ENCODE data around the gene OGFR. TPM values are rescaled to one million over a fixed set of nuclear protein-coding genes. Genes with fewer than 3 reads are reported as not detected.

The OGFR gene
- total and polyA plus RNA-seq, 2 donors (not counting 3 experiments of a cell fraction or from before 2014, with no cell fraction given): 30.8 to 44.0 TPM

GRCh38 chr20:62805711-62806382, 1.2 kb downstream of the OGFR start:
- BruUV-seq (replicated peaks): no TSS peak
- no peaks in the 10 kb centered on the region for H3K9me3 ChIP-seq (replicated peaks; ENCODE audit: control insufficient read depth, insufficient read depth, low read length)
- H2AFZ ChIP-seq (ENCODE audit: low read depth, low read length): no peak overlapping the region
- peaks cover 9 to 24% of the 10 kb centered on the region in 2 experiments for H3K36me3 ChIP-seq (ENCODE audit: control insufficient read depth in 2 of 2, extremely low read depth in 1 of 2, insufficient read depth in 2 of 2, low read length in 2 of 2)
- intact Hi-C loops (cut with micrococcal nuclease): loop anchor here (5.0 to 10.0 kb wide), 2 partner anchors 304 to 421 kb away; partner anchors contain the start of gene RPS21
- peaks cover 11% of the 10 kb centered on the region for H3K4me1 ChIP-seq (ENCODE audit: control insufficient read depth, extremely low read depth, insufficient read depth, low read length)
- no peaks in the 10 kb centered on the region for H3K27me3 ChIP-seq (ENCODE audit: control insufficient read depth in 2 of 2, insufficient read depth in 2 of 2, low read length in 2 of 2)
- H4K20me1 ChIP-seq (replicated peaks; ENCODE audit: control insufficient read depth, extremely low read depth, insufficient read depth, low read length): no peaks in the 10 kb centered on the region
- ChIA-PET CTCF (interaction anchor here (0.6 to 2.2 kb wide), 4 partner anchors 9 to 189 kb away, joined by 3 to 7 read pairs (median 3); partner anchors contain the start of gene MRGBP), POLR2A (no interaction called here)
- peak overlapping the region; percentile 52 to 96 (median 57) for H3K4me3 ChIP-seq (replicated peaks in 1 of 3; ENCODE audit: insufficient read depth in 1 of 3, low read depth in 1 of 3, low read length in 3 of 3)
- no peak overlapping the region for H3K27ac ChIP-seq (ENCODE audit: insufficient read depth, low read depth, low read length)
- dilution Hi-C loops (cut with MboI; ENCODE audit: extremely low pct_ligation_motif_present, low sequenced_read_pairs): no loop called here
- no peak for TF ChIP-seq FOS (IDR thresholded peaks at IDR 0.05; ENCODE audit: borderline replicate concordance, insufficient read depth, low read length)
- no peak for TF ChIP-seq POLR2A (IDR thresholded peaks at IDR 0.05; ENCODE audit: low read depth, low read length)
- TF ChIP-seq CTCF (IDR thresholded peaks at IDR 0.05; ENCODE audit: extremely low read depth in 1 of 2, insufficient read depth in 1 of 2, low read depth in 1 of 2, low read length in 2 of 2): no peak
- no peak for TF ChIP-seq MAX (IDR thresholded peaks at IDR 0.05; ENCODE audit: insufficient read depth, insufficient read length)
- FAIRE-seq: no peak
- peak overlapping the region; percentile 21 for H3K9ac ChIP-seq (replicated peaks; ENCODE audit: extremely low read depth, insufficient read depth, low read length)
- peaks cover 23% of the 10 kb centered on the region for H3K79me2 ChIP-seq (ENCODE audit: control insufficient read depth, insufficient read depth, low read length)
- H3K4me2 ChIP-seq (ENCODE audit: insufficient read depth, low read length): peak overlapping the region; percentile 16
- no peaks in the 10 kb centered on the region for H3K9me1 ChIP-seq (replicated peaks; ENCODE audit: control insufficient read depth, extremely low read depth, insufficient read depth, low read length)
- DNase-seq (ENCODE audit: low read depth, low spot score): no peak
